GM18508 (cell line): ENCODE measurements around the gene SLC35A5.

Source experiments
- ATAC-seq: cut with Tn5 transposase; IDR thresholded peaks from one replicate; pipeline ENCODE4 v1.9.1; 2021; ENCODE audit warnings: moderate number of reproducible peaks; ENCODE audit not compliant: insufficient read depth, unreplicated experiment

Gene SLC35A5

GRCh38 chr3:112568642-112569041 lies 6.8 kb downstream of the SLC35A5 start:
- ATAC-seq, result no peak

DNA sequence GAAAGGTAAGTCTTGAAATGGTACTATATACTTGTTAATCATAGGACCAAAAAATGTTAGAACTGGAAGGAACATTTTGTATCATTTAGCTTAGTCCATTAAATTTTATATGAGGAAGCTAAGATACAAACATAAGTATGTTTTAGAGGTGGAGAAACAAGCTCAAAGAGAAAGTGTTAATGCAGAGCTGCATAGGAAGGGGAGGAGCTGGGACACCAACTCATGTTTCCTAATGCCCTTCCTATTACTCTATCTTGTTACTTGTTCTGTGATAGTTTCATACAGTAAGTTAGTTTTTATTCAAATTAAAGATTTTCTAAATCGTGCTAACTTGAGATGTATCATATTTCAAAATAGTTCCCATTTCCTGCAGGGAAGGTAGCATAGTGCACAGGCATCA lies 7.4 kb downstream of the SLC35A5 start:
- ATAC-seq, result no peak

DNA sequence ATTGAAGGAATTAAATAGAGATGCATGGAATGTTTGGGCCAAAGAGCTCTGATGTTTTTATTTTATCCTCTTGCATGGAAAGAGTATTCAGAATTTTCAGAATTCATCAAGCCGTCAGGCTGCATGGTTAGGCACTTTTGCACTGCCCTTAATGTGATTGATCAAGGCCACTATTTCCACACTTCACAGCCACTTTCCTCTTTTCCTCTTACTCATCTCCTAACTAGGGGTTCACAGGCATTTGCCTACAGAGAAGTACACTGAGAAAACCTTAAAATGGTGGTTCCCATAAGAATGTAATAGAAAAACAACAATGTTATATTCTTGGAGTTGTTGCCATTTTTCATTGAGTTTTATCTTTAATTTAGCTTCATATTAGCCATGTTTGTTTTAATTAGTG lies 10.9 kb downstream of the SLC35A5 start:
- no peak for ATAC-seq

- no peak for ATAC-seq
Observed at GRCh38 chr3:112579232-112579631, 17.4 kb downstream of the SLC35A5 start.

- ATAC-seq, result no peak
Observed at GRCh38 chr3:112579697-112580096, 17.9 kb downstream of the SLC35A5 start.

- ATAC-seq, result no peak
Observed at GRCh38 chr3:112582244-112582874, 20.5 kb downstream of the SLC35A5 start.

DNA sequence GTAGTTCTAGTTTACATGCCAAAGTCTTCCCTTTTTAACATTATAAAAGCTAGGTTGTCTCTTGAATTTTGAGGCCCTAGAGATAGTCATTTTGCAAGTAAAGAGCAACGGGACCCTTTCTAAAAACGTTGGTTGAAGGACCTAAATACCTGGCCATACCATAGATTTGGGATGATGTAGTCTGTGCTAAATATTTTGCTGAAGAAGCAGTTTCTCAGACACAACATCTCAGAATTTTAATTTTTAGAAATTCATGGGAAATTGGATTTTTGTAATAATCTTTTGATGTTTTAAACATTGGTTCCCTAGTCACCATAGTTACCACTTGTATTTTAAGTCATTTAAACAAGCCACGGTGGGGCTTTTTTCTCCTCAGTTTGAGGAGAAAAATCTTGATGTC lies 21.3 kb downstream of the SLC35A5 start:
- ATAC-seq, result no peak

- no peak for ATAC-seq
Observed at GRCh38 chr3:112585782-112586181, 23.9 kb downstream of the SLC35A5 start.

GRCh38 chr3:112587336-112587735 lies 25.5 kb downstream of the SLC35A5 start:
- ATAC-seq, result no peak

GRCh38 chr3:112593258-112593657 lies 31.4 kb downstream of the SLC35A5 start:
- no peak for ATAC-seq

DNA sequence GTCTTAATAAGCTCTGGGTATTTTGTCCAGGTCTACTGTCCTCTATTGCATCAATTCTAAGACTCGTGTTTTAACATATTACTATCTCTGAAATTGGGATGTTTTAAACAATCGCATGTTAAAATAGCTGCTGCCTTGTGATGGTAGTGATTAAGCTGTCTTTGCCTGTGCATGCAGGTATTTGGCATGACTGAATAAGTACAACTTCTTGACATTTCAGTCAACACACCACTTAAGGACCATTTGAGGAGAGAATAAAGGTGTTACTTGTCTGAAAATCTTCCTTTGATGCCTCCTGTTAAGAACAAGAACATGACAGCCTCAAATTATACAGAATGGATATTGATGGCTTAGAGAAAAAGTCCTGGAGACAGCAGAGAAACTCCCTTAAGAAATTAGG lies 33.0 kb downstream of the SLC35A5 start:
- no peak for ATAC-seq

DNA sequence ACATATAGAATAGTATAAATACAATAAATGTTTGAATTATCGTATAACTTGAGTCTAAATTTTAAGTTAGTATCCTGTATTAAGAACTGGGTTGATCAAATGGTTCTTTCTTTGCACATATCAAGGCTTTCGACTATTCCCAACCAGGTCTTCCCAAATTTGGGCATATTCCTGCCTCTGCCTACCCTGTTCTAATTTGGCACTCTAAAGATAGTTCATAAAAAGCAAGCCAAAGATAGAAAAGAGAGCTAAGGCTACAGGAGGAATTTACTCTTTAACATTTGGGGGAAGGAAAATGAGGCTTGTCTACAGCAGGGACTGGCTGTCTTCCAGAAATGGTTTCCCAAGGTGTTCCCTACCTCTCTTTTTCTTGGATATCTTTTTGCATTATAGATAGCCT lies 36.1 kb downstream of the SLC35A5 start:
- ATAC-seq, result no peak

DNA sequence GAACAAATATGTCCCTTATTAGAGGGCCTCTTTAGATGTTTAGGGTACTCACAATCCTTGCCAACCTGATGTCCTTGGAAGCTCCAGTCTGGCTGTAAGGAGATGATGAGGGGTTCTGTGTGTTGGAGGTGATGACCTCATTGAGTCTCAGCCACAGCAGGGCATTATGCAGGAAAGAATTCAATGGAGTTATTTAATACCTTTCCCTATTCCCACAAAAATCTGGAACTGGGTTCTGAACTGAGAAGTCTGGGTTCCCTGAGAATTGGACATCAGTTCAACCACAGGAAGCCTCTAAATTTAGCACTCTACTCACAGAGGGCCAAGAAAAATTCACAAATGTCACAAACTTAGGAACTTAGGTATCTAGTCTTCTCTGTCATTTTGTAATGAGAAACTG lies 36.9 kb downstream of the SLC35A5 start:
- no peak for ATAC-seq

DNA sequence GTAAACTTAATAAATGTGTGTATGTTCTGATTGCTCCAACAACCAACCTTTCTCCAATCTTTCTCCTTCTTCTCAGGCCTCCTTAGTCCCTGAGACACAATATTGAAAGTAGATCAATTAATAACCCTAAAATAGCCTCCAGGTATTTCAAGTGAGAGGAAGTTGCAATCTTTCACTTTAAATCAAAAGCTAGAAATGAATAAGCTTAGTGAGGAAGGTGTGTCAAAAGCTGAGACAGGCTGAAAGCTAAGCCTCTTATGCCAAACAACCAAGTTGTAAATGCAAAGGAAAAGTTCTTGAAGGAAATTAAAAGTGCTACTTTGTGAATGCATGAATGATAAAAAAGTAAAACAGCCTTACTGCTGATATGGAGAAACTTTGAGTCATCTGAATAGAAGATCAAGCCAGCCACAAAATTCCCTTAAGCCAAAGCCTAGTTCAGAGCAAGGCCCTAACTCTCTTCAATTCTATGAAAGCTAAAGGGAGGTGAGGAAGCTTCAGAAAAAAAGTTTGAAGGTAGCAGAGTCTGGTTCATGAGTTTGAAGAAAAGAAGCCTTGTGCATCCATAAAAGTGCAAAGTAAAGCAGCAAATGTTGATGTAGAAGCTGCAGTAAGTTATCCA lies 40.5 kb downstream of the SLC35A5 start:
- ATAC-seq, result peak; percentile 67

DNA sequence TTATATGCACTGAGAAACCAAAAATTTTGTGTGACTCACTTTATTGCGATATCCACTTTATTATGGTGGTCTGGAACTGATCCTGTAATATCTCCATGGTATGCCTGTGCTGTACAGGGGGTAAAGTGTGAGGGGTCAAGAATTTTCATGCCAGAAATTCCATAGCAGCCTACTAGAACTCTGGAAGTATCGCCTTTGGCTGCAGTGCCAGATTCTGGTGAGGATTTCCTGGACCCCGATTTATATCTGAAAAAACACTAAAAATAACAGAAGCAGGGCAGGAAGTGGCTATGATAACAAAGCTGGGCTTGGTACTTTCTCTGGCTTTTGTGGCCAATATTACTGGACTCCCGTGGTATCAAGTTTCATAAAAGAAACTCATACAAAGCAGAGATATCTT lies 42.7 kb downstream of the SLC35A5 start:
- no peak for ATAC-seq

DNA sequence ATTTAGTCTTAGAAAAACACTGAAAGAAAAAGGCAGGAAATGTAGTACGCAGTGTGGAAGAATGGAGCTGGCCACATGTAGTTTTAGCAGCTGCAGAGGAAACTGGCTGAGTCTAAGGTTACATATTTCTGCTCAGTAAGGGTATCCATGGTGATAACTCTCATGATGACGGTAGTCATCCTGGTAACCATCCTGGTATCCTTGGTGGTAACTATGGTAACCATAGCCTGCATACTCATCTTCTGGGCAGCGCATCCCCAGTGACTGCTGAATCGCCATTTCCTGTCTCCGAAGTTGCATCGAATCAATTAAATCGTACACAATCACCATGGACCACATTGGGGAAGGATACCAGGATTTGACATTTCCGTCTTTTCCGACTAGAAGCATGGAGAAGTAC lies 43.4 kb downstream of the SLC35A5 start:
- no peak for ATAC-seq

GRCh38 chr3:112606098-112606497 lies 44.3 kb downstream of the SLC35A5 start:
- ATAC-seq, result no peak

- ATAC-seq, result no peak
Observed at GRCh38 chr3:112607863-112608262, 46.0 kb downstream of the SLC35A5 start.

DNA sequence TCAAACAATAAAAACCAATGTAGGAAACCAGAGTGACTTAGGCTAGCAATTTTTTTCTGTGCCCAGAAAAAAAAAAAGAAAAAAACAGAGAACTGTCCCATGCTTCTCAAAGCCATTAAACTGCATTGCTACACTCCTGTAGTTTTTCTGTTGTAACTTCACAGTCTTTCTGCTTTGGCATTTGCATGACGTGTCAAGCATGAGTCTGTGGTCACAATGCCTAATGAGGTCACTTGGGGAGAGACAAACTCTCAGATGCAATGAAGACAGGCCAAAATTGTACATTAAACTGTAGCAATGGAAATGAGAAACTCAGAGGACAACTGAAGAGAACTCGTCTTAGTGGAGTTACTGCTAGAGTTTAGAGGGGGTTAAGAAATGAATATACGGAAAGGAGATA lies 48.3 kb downstream of the SLC35A5 start:
- ATAC-seq, result no peak

DNA sequence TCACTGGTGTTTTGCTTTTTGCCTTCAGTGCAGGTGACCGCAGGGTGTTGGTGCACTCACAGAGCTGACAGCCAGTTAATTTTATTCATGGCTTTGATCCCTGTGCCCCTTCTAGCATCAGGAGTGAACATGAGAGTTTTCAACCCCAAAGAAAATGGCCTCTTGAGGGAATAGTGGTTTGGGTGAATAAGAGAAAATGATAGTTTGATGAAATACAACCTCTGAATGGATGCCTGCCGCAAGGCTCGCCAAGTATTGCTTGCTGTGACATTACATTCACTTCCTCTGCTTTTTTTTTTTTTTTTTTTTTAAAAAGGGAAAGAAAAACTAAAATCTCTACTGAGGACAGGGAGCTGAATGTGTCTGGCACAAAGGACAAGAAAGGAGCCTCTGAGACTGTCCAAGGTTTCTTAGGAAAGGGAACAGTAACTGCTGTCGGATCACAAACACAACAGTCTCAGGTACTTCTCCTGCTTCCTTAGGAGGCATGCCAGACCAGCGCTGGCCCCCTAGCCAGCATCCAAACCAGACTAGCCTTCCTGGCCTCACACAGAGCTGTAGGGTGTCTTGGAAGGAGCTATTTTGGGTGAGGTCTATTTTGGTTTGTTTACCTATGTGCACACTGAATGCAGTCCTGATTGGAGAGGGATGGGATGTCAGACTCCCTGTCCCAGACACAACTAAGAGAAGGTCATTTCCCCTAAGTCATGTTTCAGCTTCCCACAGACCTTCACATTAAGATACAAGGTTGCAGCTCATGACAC lies 50.1 kb downstream of the SLC35A5 start:
- no peak for ATAC-seq

- ATAC-seq, result no peak
Observed at GRCh38 chr3:112615989-112616731, 54.3 kb downstream of the SLC35A5 start.
